OCI-LY7 (cell line): Measurements from ENCODE around the gene SRSF5.

Experiments
- EZH2phosphoT487 ChIP-seq: fragments of 200-600 bp; sonication (generic); IDR thresholded peaks from 2 replicates; pipeline ENCODE4 v1.6.1; 2018; ENCODE audit warnings: low read depth, borderline replicate concordance, mild to moderate bottlenecking, mixed run types, antibody characterized with exemption, low read length, moderate library complexity, mixed read lengths
- TF ChIP-seq, protein P1 (sequence below): fragments of 200-600 bp; sonication (generic); conservative IDR thresholded peaks from 2 replicates; pipeline ENCODE4 v1.5.1; 2014; ENCODE audit warnings: mild to moderate bottlenecking, antibody characterized with exemption, low read length, moderate library complexity, mixed read lengths

DNA sequence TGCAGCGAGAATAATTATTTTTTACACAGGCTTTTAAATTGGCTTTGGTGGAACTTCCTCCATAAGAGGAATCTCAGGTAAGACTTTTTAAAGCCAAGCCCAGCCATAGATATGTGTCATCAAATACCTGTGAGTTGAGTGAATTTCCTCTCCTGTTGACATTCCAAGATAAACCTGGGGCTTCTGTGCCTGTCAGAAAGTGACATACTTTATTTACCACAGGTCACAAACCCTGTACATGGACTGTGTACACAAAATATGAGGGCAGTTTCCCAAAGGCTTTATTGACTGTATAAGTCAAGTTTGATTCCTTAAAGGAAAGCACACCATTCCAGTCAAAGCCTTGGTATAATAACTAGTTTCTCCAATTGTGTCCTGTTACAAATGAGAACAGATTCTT lies 25.9 kb upstream of the SRSF5 start:
- TF ChIP-seq, protein P1, sequence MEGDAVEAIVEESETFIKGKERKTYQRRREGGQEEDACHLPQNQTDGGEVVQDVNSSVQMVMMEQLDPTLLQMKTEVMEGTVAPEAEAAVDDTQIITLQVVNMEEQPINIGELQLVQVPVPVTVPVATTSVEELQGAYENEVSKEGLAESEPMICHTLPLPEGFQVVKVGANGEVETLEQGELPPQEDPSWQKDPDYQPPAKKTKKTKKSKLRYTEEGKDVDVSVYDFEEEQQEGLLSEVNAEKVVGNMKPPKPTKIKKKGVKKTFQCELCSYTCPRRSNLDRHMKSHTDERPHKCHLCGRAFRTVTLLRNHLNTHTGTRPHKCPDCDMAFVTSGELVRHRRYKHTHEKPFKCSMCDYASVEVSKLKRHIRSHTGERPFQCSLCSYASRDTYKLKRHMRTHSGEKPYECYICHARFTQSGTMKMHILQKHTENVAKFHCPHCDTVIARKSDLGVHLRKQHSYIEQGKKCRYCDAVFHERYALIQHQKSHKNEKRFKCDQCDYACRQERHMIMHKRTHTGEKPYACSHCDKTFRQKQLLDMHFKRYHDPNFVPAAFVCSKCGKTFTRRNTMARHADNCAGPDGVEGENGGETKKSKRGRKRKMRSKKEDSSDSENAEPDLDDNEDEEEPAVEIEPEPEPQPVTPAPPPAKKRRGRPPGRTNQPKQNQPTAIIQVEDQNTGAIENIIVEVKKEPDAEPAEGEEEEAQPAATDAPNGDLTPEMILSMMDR = no peak
- no peak for TF ChIP-seq EZH2phosphoT487
